Right cardiac atrium (tissue), 5 donors: ENCODE data around the gene FZD2. TPM values are rescaled to one million over a fixed set of nuclear protein-coding genes. Genes with fewer than 3 reads are reported as not detected.
"Not testable (repeated sequence)": the region's sequence is repeated elsewhere in the genome, so short reads cannot be mapped to it uniquely, and the experiment has no call there.

ENCODE experiments used
- ATAC-seq, 2 donors: fragments of 200-7000 bp; cut with Tn5 transposase; one replicate each; pipeline versions ENCODE4 v1.8.0 to v1.9.1; 2020; ENCODE audit warnings: moderate library complexity in 2 of 2, mild to moderate bottlenecking in 1 of 2
- DNase-seq, 3 donors: peaks; one replicate each; pipeline ENCODE4 v3.0.0-alpha.2; 2020
- H3K27ac ChIP-seq: one replicate; pipeline ENCODE4 v1.5.1; 2013; ENCODE audit warnings: mild to moderate bottlenecking, low read length, control low read depth, moderate library complexity
- H3K27me3 ChIP-seq: one replicate; pipeline ENCODE4 v1.6.1; 2013; ENCODE audit not compliant: control insufficient read depth, insufficient read depth
- H3K4me1 ChIP-seq: one replicate; pipeline ENCODE4 v1.6.1; 2013; ENCODE audit warnings: low read length; ENCODE audit not compliant: control insufficient read depth, insufficient read depth
- H3K4me3 ChIP-seq: one replicate; pipeline ENCODE4 v1.5.1; 2013; ENCODE audit warnings: low read length, control low read depth
- H3K9me3 ChIP-seq: one replicate; pipeline ENCODE4 v1.6.1; 2013; ENCODE audit warnings: low read length; ENCODE audit not compliant: control insufficient read depth
- WGBS: extraction: QIAGEN DNeasy Blood & Tissue Kit; methylation state at CpG from one replicate; pipeline ENCODE4 v1.1.7; 2013; 5-methylcytosine and 5-hydroxymethylcytosine counted together
- intact Hi-C, 4 donors: fragments of 100-400 bp; cut with DNase I; formaldehyde crosslinking; loops; one replicate each; pipeline versions ENCODE4 v1.11.0 to v1.14.0; 2022 to 2023
- polyA plus RNA-seq: library from polyadenylated mRNA; stranded (reverse); fragments of 200-250 nt; gene quantifications from one replicate; pipeline ENCODE4 v1.2.3, GENCODE V29; 2013
- total RNA-seq, 4 donors: library from RNA; stranded (reverse); fragmentation: NEBNext Ultra II Directional; extraction: Animal tissue kit (Norgen Biotek cat#: 25700); gene quantifications; one replicate each; pipeline ENCODE4 v1.2.1, GENCODE V29; 2021
- donor health status: healthy with polysubstance abuse.
- donor health status: DM: no; HTN: yes; CAD: no.
- donor health status: DM: no; HTN: no; CAD: no.
- donor health status: DM: no; HTN: yes; CAD: no; lungs with severe emphysema.
- donor health status: DM: yes; HTN: yes; CAD: no.

The FZD2 gene
- total and polyA plus RNA-seq, 5 donors: 2.4 to 12.3 (median 7.4) TPM

GRCh38 chr17:44533533-44534246 is 23.6 kb upstream of the FZD2 start:
- ATAC-seq (peak; percentile 92), DNase-seq (peak; percentile 92 to 97 (median 95))
- no peaks in the 10 kb centered on the region for H3K4me1 ChIP-seq
- H3K27ac ChIP-seq: no peak overlapping the region
- H3K27me3 ChIP-seq: no peaks in the 10 kb centered on the region
- intact Hi-C loops: loop anchor here in 3 of 4 donors (2.0 to 5.0 kb wide), 2 partner anchors 103 to 104 kb away; no protein-coding TSS in a partner anchor
- H3K4me3 ChIP-seq: no peak overlapping the region
- no peaks in the 10 kb centered on the region for H3K9me3 ChIP-seq
- WGBS: 22% methylated on average over 21 of the region's 21 CpGs

GRCh38 chr17:44536090-44536953 is 21.0 kb upstream of the FZD2 start:
- ATAC-seq (peak; percentile 44), DNase-seq (peak; percentile 30 to 68 (median 67))
- Histone ChIP-seq H3K27ac (no peak overlapping the region), H3K9me3 (no peaks in the 10 kb centered on the region), H3K27me3 (no peaks in the 10 kb centered on the region), H3K4me1 (no peaks in the 10 kb centered on the region), H3K4me3 (no peak overlapping the region)
- WGBS: 49% methylated on average over 12 of the region's 12 CpGs
- intact Hi-C loops: no loop called here

GRCh38 chr17:44537922-44538321 is 19.4 kb upstream of the FZD2 start:
- H3K4me3 ChIP-seq, DNase-seq, H3K4me1 ChIP-seq, H3K27me3 ChIP-seq, H3K9me3 ChIP-seq, intact Hi-C loops, H3K27ac ChIP-seq, ATAC-seq: not testable (repeated sequence)
- WGBS: 98% methylated on average over 3 of the region's 3 CpGs

GRCh38 chr17:44539673-44540072 is 17.6 kb upstream of the FZD2 start:
- ATAC-seq: no peak
- 41% methylated on average over 15 of the region's 15 CpGs for WGBS
- no peak overlapping the region for H3K27ac ChIP-seq
- intact Hi-C loops: loop anchor here in 1 of 4 donors (10.0 kb wide), 1 partner anchor 55 kb away; no protein-coding TSS in a partner anchor
- H3K4me1 ChIP-seq: no peaks in the 10 kb centered on the region
- no peaks in the 10 kb centered on the region for H3K27me3 ChIP-seq
- no peak overlapping the region for H3K4me3 ChIP-seq
- no peak for DNase-seq
- H3K9me3 ChIP-seq: no peaks in the 10 kb centered on the region

GRCh38 chr17:44540246-44541084 is 16.8 kb upstream of the FZD2 start:
- no peak overlapping the region for H3K4me3 ChIP-seq
- WGBS: 84% methylated on average over 11 of the region's 11 CpGs
- no peak for ATAC-seq
- H3K4me1 ChIP-seq: no peaks in the 10 kb centered on the region
- DNase-seq: no peak
- intact Hi-C loops: loop anchor here in 1 of 4 donors (10.0 kb wide), 1 partner anchor 54 kb away; no protein-coding TSS in a partner anchor
- H3K27me3 ChIP-seq: no peaks in the 10 kb centered on the region
- no peak overlapping the region for H3K27ac ChIP-seq
- H3K9me3 ChIP-seq: no peaks in the 10 kb centered on the region

GRCh38 chr17:44541884-44542581 is 15.3 kb upstream of the FZD2 start:
- WGBS: 51% methylated on average over 8 of the region's 8 CpGs
- ATAC-seq (peak in 1 of 2 donors; percentile 28), DNase-seq (no peak)
- Histone ChIP-seq H3K27ac (no peak overlapping the region), H3K27me3 (no peaks in the 10 kb centered on the region), H3K9me3 (no peaks in the 10 kb centered on the region), H3K4me1 (no peaks in the 10 kb centered on the region), H3K4me3 (no peak overlapping the region)
- intact Hi-C loops: loop anchor here in 1 of 4 donors (10.0 kb wide), 1 partner anchor 53 kb away; no protein-coding TSS in a partner anchor

GRCh38 chr17:44543213-44543904 is 13.9 kb upstream of the FZD2 start:
- H3K9me3 ChIP-seq: no peaks in the 10 kb centered on the region
- DNase-seq (no peak), ATAC-seq (no peak)
- intact Hi-C loops: loop anchor here in 1 of 4 donors (10.0 kb wide), 1 partner anchor 51 kb away; no protein-coding TSS in a partner anchor
- no peak overlapping the region for H3K27ac ChIP-seq
- H3K27me3 ChIP-seq: no peaks in the 10 kb centered on the region
- H3K4me1 ChIP-seq: no peaks in the 10 kb centered on the region
- 49% methylated on average over 5 of the region's 5 CpGs for WGBS
- no peak overlapping the region for H3K4me3 ChIP-seq

GRCh38 chr17:44543905-44544523 is 13.3 kb upstream of the FZD2 start:
- Histone ChIP-seq H3K27me3 (no peaks in the 10 kb centered on the region), H3K4me1 (no peaks in the 10 kb centered on the region), H3K4me3 (no peak overlapping the region), H3K9me3 (no peaks in the 10 kb centered on the region), H3K27ac (no peak overlapping the region)
- intact Hi-C loops: loop anchor here in 1 of 4 donors (10.0 kb wide), 1 partner anchor 51 kb away; no protein-coding TSS in a partner anchor
- DNase-seq (no peak), ATAC-seq (no peak)
- WGBS: 67% methylated on average over 5 of the region's 5 CpGs
